ENCODE measurements around the gene EPS8L1. TPM values are rescaled to one million over a fixed set of nuclear protein-coding genes. Genes with fewer than 3 reads are reported as not detected.

Gene EPS8L1
- total RNA-seq, 4 donors from 2014 or later = 28.7 to 115 (median 49.1) TPM

GRCh38 chr19:55136399-55137102 is 60.9 kb downstream of the EPS8L1 start:
- Histone ChIP-seq H3K36me3 (no peaks in the 10 kb centered on the region), H3K27me3 (peaks cover 86% of the 10 kb centered on the region), H3K4me3 (no peak overlapping the region), H3K27ac (no peak overlapping the region), H3K9me3 (no peaks in the 10 kb centered on the region), H3K4me1 (no peaks in the 10 kb centered on the region)
- in situ Hi-C loops (cut with MboI; ENCODE audit: low pct_ligation_motif_present in 1 of 4, low pct_unique_long_range_greater_than_20kb in 1 of 4, low sequenced_read_pairs in 3 of 4) (loop anchor here in 2 of 4 donors (10.0 kb wide), 2 partner anchors 278 to 358 kb away; no protein-coding TSS in a partner anchor), intact Hi-C loops (cut with DNase I; ENCODE audit: low total_unique reads) (no loop called here)
- WGBS, 2 donors (ENCODE audit: low coverage in 1 of 2) = 68% methylated on average over 17 of the region's 17 CpGs; no CpG with 5 or more reads in 1 of the 2 donors
- DNase-seq = no peak
- TF ChIP-seq POLR2A (IDR thresholded peaks at IDR 0.05) (no peak), POLR2AphosphoS5 (IDR thresholded peaks at IDR 0.05) (no peak), CTCF (IDR thresholded peaks at IDR 0.05) (no peak), EP300 (IDR thresholded peaks at IDR 0.05; ENCODE audit: low read depth) (no peak)

Small RNA genes lying within 50 kb of the gene (small RNA-seq; reads per million reads assigned to genes)
- gene MIR7975 = 0 reads per million in 4 donors

Other genes with a start within 250 kb of the EPS8L1 start
- gene KIR2DS4, start 243.2 kb upstream of the EPS8L1 start, total RNA-seq = not detected
- gene KIR3DL2, start 225.4 kb upstream of the EPS8L1 start, total RNA-seq = not detected
- gene FCAR, start 201.6 kb upstream of the EPS8L1 start, total RNA-seq = not detected
- 1 to 10 TPM in 1 of 4 donors, under 1 TPM in 1, not detected in 2; 0.41 to 1.9 TPM for gene NCR1, start 169.7 kb upstream of the EPS8L1 start, total RNA-seq
- not detected for gene NLRP7, start 128.3 kb upstream of the EPS8L1 start, total RNA-seq
- gene NLRP2, start 109.5 kb upstream of the EPS8L1 start, total RNA-seq = 10 to 100 TPM in 3 of 4 donors, 1 to 10 TPM in 1; 3.2 to 39.6 (median 16.7) TPM
- gene GP6, start 37.6 kb upstream of the EPS8L1 start, total RNA-seq = under 1 TPM in 2 of 4 donors, not detected in 2; 0.68 to 1.00 TPM
- gene RDH13, start 12.7 kb upstream of the EPS8L1 start, total RNA-seq = 100 to 1,000 TPM in 1 of 4 donors, 10 to 100 TPM in 3; 28.4 to 125 (median 61.7) TPM
- gene PPP1R12C, start 41.8 kb downstream of the EPS8L1 start, total RNA-seq = 100 to 1,000 TPM; 101 to 350 (median 154) TPM
- gene TNNT1, start 73.3 kb downstream of the EPS8L1 start, total RNA-seq = 1 to 10 TPM in 2 of 4 donors, not detected in 2; 1.6 to 4.1 TPM
- not detected for gene TNNI3, start 81.9 kb downstream of the EPS8L1 start, total RNA-seq
- under 1 TPM in 2 of 4 donors, not detected in 2; 0.40 to 0.41 TPM for gene DNAAF3, start 90.7 kb downstream of the EPS8L1 start, total RNA-seq
- gene SYT5, start 104.4 kb downstream of the EPS8L1 start, total RNA-seq = 1 to 10 TPM in 1 of 4 donors, under 1 TPM in 2, not detected in 1; 0.48 to 9.6 (median 0.96) TPM
- 100 to 1,000 TPM in 2 of 4 donors, 10 to 100 TPM in 2; 31.2 to 176 (median 102) TPM for gene PTPRH, start 133.6 kb downstream of the EPS8L1 start, total RNA-seq
- gene TMEM86B, start 152.9 kb downstream of the EPS8L1 start, total RNA-seq = 10 to 100 TPM in 1 of 4 donors, 1 to 10 TPM in 3; 2.0 to 40.8 (median 4.4) TPM
- gene PPP6R1, start 183.1 kb downstream of the EPS8L1 start, total RNA-seq = 10 to 100 TPM; 51.3 to 91.5 (median 60.7) TPM
- gene HSPBP1, start 204.2 kb downstream of the EPS8L1 start, total RNA-seq = 10 to 100 TPM in 3 of 4 donors, 1 to 10 TPM in 1; 4.5 to 98.7 (median 27.0) TPM
- gene BRSK1, start 208.1 kb downstream of the EPS8L1 start, total RNA-seq = 10 to 100 TPM in 1 of 4 donors, 1 to 10 TPM in 3; 1.4 to 17.6 (median 4.7) TPM
- gene TMEM150B, start 249.5 kb downstream of the EPS8L1 start, total RNA-seq = 100 to 1,000 TPM in 1 of 4 donors, 10 to 100 TPM in 3; 26.5 to 135 (median 57.4) TPM